GM18873 (cell line): ENCODE results near the gene TXLNG.
"Not testable (repeated sequence)": the region's sequence is repeated elsewhere in the genome, so short reads cannot be mapped to it uniquely, and the experiment has no call there.

Source experiments
- ATAC-seq: cut with Tn5 transposase; IDR thresholded peaks from one replicate; pipeline ENCODE4 v1.9.1; 2021; ENCODE audit warnings: mild to moderate bottlenecking, moderate library complexity, moderate number of reproducible peaks; ENCODE audit not compliant: unreplicated experiment, low FRiP score

The TXLNG gene

GRCh38 chrX:16786139-16786790, at the start of gene TXLNG:
Gene TXLNG (plus strand): TSS chrX:16786466. CDS start chrX:16786488, 22 bp downstream.
- peak; percentile 99 for ATAC-seq

- no peak for ATAC-seq
Observed at GRCh38 chrX:16737024-16737423, 49.2 kb upstream of the TXLNG start.

- ATAC-seq: no peak
Observed at GRCh38 chrX:16739574-16739973, 46.7 kb upstream of the TXLNG start.

- ATAC-seq: no peak
Observed at GRCh38 chrX:16743604-16744325, 42.5 kb upstream of the TXLNG start.

GRCh38 chrX:16745102-16745501, 41.2 kb upstream of the TXLNG start:
- no peak for ATAC-seq

- ATAC-seq: no peak
Observed at GRCh38 chrX:16745659-16746058, 40.6 kb upstream of the TXLNG start.

GRCh38 chrX:16748425-16748824, 37.8 kb upstream of the TXLNG start:
- ATAC-seq: no peak

GRCh38 chrX:16750136-16750535, 36.1 kb upstream of the TXLNG start:
- ATAC-seq: no peak

GRCh38 chrX:16754019-16754418, 32.2 kb upstream of the TXLNG start:
- no peak for ATAC-seq

- no peak for ATAC-seq
Observed at GRCh38 chrX:16756724-16757123, 29.5 kb upstream of the TXLNG start.

- ATAC-seq: not testable (repeated sequence)
Observed at GRCh38 chrX:16761500-16761899, 24.8 kb upstream of the TXLNG start.

GRCh38 chrX:16762579-16762978, 23.7 kb upstream of the TXLNG start:
- ATAC-seq: no peak

GRCh38 chrX:16765594-16765993, 20.7 kb upstream of the TXLNG start:
- no peak for ATAC-seq

GRCh38 chrX:16770970-16771482, 15.2 kb upstream of the TXLNG start:
- ATAC-seq: no peak

GRCh38 chrX:16771483-16772398, 14.5 kb upstream of the TXLNG start:
- ATAC-seq: no peak

GRCh38 chrX:16772460-16772859, 13.8 kb upstream of the TXLNG start:
- ATAC-seq: no peak

- no peak for ATAC-seq
Observed at GRCh38 chrX:16774746-16775145, 11.5 kb upstream of the TXLNG start.

- ATAC-seq: no peak
Observed at GRCh38 chrX:16778545-16778944, 7.7 kb upstream of the TXLNG start.

GRCh38 chrX:16778993-16779392, 7.3 kb upstream of the TXLNG start:
- no peak for ATAC-seq

- not testable (repeated sequence) for ATAC-seq
Observed at GRCh38 chrX:16779815-16780214, 6.5 kb upstream of the TXLNG start.

GRCh38 chrX:16783452-16783851, 2.8 kb upstream of the TXLNG start:
- ATAC-seq: no peak
